Transverse colon (tissue), 3 donors: Measurements from ENCODE around the gene AEBP2.

Experiments used
- EP300 ChIP-seq: sonication (generic); formaldehyde crosslinking; IDR thresholded peaks from one replicate; pipeline ENCODE4 v1.6.1; 2017; ENCODE audit warnings: antibody characterized with exemption, low read depth
- POLR2A ChIP-seq: fragments of 450-650 bp; IDR thresholded peaks from one replicate; pipeline ENCODE4 v1.6.1; 2016; ENCODE audit warnings: antibody characterized with exemption, mild to moderate bottlenecking, moderate library complexity
- TF ChIP-seq, protein P1 (sequence below), 5 experiments: fragments of 200-600 bp in 3 of 5; fragments of 450-650 bp in 2 of 5; sonication (generic) in 3 of 5; IDR thresholded peaks; 1 replicate in 2 of 5; 2 replicates in 3 of 5; pipeline ENCODE4 v1.5.1; 2016 to 2017; ENCODE audit warnings: antibody characterized with exemption in 5 of 5, inconsistent platforms in 3 of 5, mild to moderate bottlenecking in 2 of 5, moderate library complexity in 1 of 5

DNA sequence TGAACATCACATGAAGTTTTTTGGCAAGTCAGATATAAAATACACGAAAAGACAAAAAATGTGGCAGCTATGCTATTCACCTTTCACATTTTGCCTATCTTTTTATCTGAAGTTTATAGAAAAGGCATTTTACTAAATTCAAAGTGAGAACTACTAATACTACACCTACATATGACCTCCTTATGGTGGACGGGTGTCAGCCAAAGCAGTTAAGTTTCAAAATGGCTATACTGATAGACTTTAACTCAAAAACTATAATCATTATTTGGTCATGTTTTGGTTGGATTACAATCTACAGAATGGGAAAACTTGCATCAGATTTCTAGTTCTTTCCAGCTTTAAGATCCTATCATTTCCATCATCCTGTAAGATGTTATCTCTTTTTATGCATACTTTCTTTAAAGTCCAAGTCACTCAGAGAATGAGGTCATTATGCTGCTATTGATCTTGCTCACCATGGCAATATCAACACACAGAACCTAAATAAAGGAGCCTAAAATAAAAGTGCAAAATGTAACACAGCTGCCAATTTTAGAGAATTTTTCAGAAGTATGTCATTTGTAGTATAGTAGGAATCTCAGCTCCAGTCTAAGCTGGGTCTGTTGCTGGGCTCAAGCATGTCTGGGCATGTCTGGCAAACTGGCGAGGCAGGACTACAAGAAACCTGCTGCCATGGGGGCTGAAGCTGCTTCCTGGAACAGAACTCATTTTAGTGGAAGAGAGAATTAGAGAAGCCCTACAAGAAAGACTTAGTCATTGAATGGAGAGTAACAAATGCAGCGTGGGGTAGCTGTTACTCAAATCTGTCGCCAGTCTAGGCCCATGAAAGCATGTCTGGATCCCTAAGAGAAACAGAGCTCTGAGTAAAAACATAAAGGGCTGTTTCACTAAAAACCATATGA, 7.6 kb upstream of the AEBP2 start:
- TF ChIP-seq EP300 (no peak), POLR2A (no peak)
- TF ChIP-seq, protein P1, sequence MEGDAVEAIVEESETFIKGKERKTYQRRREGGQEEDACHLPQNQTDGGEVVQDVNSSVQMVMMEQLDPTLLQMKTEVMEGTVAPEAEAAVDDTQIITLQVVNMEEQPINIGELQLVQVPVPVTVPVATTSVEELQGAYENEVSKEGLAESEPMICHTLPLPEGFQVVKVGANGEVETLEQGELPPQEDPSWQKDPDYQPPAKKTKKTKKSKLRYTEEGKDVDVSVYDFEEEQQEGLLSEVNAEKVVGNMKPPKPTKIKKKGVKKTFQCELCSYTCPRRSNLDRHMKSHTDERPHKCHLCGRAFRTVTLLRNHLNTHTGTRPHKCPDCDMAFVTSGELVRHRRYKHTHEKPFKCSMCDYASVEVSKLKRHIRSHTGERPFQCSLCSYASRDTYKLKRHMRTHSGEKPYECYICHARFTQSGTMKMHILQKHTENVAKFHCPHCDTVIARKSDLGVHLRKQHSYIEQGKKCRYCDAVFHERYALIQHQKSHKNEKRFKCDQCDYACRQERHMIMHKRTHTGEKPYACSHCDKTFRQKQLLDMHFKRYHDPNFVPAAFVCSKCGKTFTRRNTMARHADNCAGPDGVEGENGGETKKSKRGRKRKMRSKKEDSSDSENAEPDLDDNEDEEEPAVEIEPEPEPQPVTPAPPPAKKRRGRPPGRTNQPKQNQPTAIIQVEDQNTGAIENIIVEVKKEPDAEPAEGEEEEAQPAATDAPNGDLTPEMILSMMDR (IDR thresholded peaks at IDR 0.05), result no peak
